GM21786 (cell line): ENCODE data around the gene MAPK8.
"Not testable (repeated sequence)": the region's sequence is repeated elsewhere in the genome, so short reads cannot be mapped to it uniquely, and the experiment has no call there.

Experiments used
- ATAC-seq: cut with Tn5 transposase; IDR thresholded peaks from one replicate; pipeline ENCODE4 v1.9.1; 2021; ENCODE audit not compliant: unreplicated experiment

MAPK8 gene

GRCh38 chr10:48333856-48334255, 27.4 kb downstream of the MAPK8 start:
- ATAC-seq, result no peak

GRCh38 chr10:48335788-48336187, 29.3 kb downstream of the MAPK8 start:
- ATAC-seq, result no peak

DNA sequence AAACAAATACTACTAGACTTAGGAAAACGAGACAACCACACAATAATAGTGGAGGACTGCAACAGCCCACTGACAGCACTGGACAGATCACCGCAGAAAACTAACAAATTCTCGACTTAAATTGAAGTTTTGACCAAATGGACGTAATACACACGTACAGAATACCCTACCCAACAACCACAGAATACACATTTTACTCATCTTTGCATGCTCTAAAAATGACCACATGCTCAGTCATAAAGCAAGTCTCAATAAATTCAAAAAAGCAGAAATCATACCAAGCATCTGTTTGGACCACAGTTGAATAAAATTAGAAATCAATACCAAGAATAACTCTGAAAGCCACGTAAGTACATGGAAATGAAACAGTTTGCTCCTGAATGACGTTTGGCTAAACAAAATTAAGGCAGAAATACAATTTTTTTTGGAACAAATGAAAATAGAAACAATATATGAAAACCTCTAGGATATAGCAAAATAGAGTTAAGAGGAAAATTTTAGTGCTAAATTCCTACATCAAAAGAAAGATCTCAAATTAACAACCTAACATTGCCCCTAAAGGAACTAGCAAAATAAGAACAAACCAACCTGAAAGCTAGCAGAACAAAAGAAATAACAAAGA, 30.6 kb downstream of the MAPK8 start:
- peak; percentile 90 for ATAC-seq

DNA sequence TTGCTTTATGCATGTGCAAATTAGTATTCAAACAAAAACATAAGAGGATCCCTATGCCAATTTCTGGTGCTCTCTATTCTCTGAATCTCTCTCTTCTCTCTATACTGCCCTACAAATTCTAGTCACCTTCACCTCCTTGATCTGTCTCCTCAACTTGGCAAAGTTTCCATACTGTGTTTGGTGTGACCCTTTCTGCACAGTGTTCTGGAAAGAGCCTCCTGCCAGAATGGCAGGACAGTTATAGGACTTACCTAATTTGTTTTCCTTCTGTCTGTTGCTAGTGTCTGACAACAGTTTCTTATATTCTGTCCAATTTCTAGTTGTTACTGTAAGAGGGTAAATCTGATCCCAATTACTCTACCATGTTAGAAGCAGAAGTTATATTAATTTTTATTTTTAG, 34.3 kb downstream of the MAPK8 start:
- ATAC-seq, result no peak

- no peak for ATAC-seq
These were observed 36.6 kb downstream of the MAPK8 start for GRCh38 chr10:48343106-48343505.

- no peak for ATAC-seq
These were observed 37.6 kb downstream of the MAPK8 start for GRCh38 chr10:48343921-48344598.

GRCh38 chr10:48346248-48346647, 39.8 kb downstream of the MAPK8 start:
- ATAC-seq, result not testable (repeated sequence)

DNA sequence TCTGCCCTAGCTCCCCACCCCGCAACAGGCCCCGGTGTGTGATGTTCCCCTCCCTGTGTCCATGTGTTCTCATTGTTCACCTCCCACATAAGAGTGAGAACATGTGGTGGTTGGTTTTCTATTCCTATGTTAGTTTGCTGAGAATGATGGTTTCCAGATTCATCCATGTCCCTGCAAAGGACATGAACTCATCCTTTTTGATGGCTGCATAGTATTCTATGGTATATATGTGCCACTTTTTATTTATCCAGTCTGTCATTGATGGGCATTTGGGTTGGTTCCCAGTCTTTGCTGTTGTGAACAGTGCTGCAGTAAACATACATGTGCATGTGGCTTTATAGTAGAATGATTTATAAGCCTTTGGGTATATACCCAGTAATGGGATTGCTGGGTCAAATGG, 41.1 kb downstream of the MAPK8 start:
- not testable (repeated sequence) for ATAC-seq

DNA sequence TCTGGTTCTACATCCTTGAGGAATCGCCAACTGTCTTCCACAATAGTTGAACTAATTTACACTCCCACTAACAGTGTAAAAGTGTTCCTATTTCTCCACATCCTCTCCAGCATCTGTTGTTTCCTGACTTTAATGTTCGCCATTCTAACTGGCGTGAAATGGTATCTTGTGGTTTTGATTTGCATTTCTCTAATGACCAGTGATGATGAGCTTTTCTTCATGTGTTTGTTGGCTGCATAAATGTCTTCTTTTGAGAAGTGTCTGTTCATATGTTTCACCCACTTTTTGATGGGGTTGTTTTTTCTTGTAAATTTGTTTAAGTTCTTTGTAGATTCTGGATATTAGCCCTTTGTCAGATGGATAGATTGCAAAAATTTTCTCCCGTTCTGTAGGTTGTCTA, 41.5 kb downstream of the MAPK8 start:
- not testable (repeated sequence) for ATAC-seq

- ATAC-seq, result no peak
These were observed 46.8 kb downstream of the MAPK8 start for GRCh38 chr10:48353246-48353645.

- no peak for ATAC-seq
These were observed 51.2 kb downstream of the MAPK8 start for GRCh38 chr10:48357631-48358030.

DNA sequence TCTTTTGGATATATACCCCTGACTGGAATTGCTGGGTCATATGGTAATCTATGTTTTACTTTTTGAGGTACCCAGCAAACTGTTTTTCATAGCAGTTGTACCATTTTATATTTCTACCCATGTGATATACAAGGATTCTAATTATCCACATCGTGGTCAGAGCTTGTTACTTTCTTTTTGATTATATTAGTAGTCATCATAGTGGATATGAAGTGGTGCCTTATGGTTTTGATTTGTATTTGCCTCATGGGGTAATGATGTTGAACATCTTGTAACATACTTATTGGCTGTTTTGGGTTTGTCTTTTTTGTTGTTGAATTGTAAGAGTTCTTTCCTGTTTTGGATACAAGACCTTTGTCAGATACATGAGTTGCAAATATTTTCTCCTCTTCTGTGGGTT, 51.7 kb downstream of the MAPK8 start:
- ATAC-seq, result no peak

DNA sequence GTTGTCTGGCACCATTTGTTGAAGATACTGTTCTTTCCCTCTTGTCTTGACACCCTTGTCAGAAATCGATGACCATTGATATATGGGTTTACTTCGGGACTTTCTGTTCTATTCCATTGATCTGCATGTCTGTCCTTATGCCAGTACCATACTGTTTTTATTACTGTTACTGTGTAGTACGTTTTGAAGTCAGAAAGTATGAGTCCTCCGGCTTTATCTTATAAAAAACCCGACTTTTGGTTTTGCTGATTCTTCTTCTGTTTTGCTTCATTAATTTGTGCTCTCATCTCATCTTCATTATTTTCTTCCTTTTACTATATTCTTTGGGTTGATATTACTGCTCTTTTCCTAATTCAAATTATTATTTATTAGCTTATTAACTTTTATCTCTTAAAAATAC, 52.4 kb downstream of the MAPK8 start:
- ATAC-seq, result no peak

- ATAC-seq, result no peak
These were observed 54.7 kb downstream of the MAPK8 start for GRCh38 chr10:48361176-48361575.

DNA sequence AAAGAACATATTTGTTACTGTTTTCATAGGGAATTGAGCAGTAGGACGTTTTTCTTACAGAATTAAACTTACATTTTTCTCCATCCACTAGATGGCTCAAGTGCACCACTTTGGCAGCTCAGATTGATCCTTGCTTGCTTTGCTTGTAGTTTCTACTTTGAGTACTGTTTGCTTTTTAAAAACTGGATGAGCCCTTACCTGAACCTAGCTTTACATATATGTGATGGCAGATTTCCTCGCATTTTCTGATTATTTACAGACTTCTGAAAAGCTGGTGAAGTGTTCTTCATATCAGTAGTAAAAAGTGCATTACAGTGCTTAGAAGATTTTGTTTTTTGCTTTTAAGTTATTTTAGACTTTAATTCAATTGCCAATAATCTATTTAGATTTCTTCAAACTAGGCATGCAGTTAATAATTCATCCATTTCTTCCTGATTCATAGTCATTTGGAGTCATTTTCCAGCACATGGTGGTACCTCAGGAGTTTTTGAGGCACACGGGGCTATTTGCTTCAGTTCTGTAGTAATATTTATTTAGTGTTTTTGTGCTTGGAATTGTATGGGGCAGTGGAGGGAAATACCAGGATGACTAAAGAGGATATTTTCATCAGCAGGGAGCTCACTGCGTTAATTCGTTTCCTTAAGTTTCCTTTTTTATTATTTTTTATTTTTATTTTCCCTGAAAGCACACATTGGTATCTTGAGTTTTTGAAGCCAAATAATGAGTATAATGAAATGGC, 57.3 kb downstream of the MAPK8 start:
- ATAC-seq, result no peak

GRCh38 chr10:48364659-48365405, 58.4 kb downstream of the MAPK8 start:
- ATAC-seq, result no peak

DNA sequence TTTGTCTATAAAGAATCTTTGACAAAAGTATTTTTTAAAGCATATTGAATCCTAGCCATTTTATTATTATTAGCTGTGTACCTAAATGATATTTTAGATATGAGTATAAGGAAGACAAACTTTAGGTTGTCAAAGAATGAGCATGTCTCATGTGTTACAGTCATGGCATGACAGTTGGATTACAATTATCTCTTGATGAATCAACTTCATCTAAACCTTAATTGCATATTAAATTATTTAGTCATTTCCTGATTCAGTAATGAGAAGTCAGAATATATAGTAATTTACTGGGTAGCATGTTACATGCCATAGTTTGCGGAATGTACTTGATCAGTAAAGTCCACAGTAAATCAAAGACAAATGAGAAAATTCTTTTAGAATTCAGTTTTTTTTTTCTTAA, 59.2 kb downstream of the MAPK8 start:
- no peak for ATAC-seq

GRCh38 chr10:48366261-48366660, 59.8 kb downstream of the MAPK8 start:
- no peak for ATAC-seq

DNA sequence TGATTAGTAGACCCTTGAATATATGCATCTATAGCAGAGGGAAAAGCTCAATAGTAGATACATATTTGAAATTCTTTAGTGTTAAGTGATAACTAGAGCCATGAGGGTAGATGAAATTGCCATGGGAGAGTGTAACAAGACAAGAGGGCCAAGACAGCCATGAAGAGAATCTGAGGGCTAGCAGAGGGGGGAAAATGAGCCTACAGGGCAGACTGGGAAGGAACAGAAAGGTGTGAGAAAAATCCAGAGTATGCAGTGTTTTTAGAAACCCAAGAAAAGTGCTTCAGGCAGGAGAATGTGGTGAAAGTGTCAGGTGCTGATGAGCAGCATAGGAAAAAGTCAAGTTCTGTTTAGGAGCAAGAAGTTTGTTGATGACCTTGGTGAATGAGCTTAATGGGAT, 63.0 kb downstream of the MAPK8 start:
- ATAC-seq, result no peak

GRCh38 chr10:48377751-48378530, 71.5 kb downstream of the MAPK8 start:
- ATAC-seq, result no peak

DNA sequence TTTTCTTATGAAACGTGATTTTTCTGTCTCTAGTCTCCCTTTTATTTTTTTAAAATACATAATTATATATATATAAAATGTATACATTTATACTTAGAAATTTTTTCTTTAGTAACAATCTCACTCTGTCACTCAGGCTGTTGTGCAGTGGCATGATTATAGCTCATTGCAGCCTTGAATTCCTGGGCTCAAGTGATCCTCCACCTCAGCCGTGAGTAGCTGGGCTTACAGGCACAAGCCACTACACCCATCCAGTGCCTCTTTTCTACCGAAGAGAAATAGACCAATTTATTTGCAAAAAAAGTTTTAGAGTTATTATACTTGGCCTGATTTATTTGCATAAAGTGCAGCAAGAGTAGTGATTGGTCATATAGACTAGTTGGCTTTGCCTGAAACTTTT, 72.2 kb downstream of the MAPK8 start:
- ATAC-seq, result no peak
